ENCODE data around the gene ADAM19.

ADAM19 gene

DNA sequence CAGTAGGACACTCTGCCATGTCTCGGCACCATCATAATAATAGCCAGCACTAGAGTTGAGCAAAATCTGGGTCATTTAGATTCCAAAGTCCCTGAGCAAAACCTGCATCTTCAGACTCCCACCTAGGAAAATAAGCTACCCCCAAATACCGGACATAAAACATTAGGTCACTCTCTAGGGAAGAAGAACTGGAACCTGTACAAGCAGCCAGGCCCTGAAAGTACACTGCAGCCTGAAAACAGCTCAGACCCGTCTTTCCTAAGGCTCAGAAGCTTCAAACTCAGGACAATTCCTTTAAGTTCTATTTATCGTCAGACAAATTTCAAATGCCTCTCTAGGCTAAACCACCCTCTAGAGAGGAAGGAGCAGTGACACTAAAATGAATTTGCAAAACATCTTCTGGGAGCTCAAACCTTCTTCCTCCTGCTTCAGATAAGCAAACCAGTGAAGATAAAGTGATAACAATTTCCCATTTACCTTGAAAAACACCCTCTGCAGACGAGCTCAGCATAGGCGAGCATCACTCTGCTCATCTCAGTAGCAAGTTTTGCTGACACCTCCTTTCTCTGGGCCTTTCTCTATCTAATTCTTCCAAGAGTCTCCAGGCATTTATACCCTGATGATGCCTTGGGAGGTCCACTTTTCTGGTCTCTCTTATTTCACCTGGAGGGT lies 34.0 kb downstream of the ADAM19 start:
- no peak for DNase-seq

- no peak for DNase-seq
These were observed 34.7 kb downstream of the ADAM19 start for GRCh38 chr5:157540707-157541446.

DNA sequence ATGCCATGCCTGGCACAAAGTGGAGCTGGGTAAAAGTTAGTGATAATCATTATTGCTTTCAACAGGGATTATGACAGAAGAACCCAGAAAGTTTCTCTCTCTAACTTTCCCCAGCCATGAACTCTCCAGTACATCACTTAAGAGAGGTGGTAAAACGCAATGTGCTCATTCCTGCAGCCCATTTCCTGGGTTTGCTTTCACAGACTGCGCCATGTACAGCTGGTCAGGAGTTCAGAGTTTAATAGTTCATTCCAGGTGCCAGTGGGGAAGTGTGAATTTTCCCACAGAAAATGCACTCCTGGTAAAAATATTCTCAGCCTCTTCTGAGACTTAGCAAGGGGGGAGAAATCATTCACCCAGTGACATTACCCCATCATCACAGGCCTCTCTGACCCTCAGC lies 35.5 kb downstream of the ADAM19 start:
- no peak for DNase-seq

DNA sequence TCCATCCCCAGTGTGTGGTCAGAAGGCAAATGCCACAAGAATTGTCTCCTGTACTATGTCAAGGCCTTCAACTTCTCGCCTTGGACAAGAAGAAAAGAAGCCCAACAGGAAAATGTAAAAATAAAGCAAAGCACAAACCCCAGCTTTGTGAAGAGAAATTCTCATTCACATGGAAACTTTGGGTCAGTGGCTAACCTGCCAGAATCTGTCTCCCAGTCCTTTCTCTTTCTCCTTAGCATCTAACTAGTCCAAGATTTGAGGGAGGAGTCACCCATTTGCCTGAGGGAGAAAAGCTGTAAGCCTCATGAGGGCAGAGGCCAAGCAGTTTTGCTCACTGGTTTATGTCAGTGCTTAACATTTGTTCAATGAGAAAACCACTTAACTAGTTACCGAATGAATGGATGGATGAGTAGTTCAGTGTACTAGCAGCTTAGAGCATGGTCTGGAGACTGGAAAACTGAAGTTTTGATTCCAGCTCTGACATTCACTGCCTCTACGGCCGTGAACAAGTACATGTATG lies 36.0 kb downstream of the ADAM19 start:
- no peak for DNase-seq

DNA sequence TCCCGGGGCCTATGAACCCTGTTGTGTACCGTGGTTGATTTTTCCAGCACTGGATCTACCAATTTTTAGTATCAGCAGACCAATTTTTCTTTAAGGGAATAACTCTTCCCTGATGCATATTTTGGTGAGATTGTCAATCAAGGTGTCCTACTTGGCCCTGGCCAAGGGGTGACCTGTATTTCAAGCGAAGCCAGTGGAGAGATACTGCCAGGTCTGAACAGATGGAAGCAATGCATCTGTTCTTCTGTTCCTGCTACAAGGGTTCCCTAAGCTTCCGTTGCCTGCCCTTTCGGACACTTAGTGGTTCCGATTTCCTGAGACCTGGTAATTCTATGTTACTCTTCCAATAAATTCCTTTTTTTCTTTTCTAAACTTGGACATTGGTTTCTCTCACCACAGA lies 37.3 kb downstream of the ADAM19 start:
- no peak for DNase-seq

GRCh38 chr5:157535042-157535865 lies 40.3 kb downstream of the ADAM19 start:
- no peak for DNase-seq

- DNase-seq = no peak
These were observed 42.5 kb downstream of the ADAM19 start for GRCh38 chr5:157533011-157533481.

- DNase-seq = no peak
These were observed 43.6 kb downstream of the ADAM19 start for GRCh38 chr5:157532022-157532421.

- DNase-seq = no peak
These were observed 45.2 kb downstream of the ADAM19 start for GRCh38 chr5:157530226-157530972.

DNA sequence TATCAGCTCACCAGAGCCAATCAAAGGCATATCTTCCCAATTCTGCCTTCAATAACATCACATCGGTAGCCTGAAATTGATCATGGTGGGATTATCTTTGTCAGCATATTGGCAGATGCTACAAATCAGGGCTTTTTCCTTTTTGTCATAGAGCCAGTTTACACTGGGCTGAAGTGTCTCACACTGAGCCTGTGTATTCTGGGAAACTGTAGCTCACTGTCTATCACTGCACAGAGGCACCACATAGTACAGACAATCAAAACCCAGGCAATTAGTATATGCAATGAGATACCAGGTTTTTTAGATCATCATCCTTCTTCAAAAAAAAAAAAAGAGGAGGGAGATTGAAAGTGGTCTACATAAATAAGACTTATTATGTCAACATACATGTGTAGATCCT lies 46.6 kb downstream of the ADAM19 start:
- no peak for DNase-seq

DNA sequence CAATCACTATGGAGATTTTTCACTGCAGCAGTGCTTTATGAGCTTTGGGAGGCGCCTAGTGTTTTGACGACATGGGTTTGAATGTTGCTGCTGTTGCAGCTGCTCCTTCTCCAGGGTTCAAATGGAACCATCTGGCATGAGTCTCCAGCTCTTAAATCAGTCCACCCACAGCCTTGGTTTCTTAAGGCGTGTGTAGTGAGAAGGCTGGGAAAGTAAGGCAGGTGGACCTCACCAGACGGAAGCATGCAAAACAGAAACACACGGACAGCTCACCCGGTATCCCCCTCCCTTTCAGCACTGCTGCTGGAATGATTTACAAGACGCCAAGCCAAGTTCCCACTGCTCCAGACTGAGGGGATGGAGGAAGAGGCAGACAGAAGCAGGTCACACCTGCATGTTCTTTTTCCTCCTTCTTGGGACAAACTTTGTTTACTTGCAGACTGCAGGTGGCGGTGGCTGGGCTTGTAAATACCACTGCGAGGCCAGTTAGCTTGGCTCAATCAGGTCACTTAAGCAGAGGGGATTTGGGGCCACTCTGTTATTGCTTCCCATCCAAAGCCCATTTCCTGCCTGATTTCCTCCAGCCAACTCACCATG lies 47.4 kb downstream of the ADAM19 start:
- no peak for DNase-seq

- DNase-seq = no peak
These were observed 50.7 kb downstream of the ADAM19 start for GRCh38 chr5:157524887-157525286.

- DNase-seq = no peak
These were observed 51.6 kb downstream of the ADAM19 start for GRCh38 chr5:157523976-157524375.

GRCh38 chr5:157521704-157522029 lies 53.9 kb downstream of the ADAM19 start:
- DNase-seq = no peak

- DNase-seq = no peak
These were observed 54.5 kb downstream of the ADAM19 start for GRCh38 chr5:157520911-157521703.

GRCh38 chr5:157519579-157520253 lies 55.9 kb downstream of the ADAM19 start:
- DNase-seq = no peak

GRCh38 chr5:157518963-157519362 lies 56.6 kb downstream of the ADAM19 start:
- no peak for DNase-seq

DNA sequence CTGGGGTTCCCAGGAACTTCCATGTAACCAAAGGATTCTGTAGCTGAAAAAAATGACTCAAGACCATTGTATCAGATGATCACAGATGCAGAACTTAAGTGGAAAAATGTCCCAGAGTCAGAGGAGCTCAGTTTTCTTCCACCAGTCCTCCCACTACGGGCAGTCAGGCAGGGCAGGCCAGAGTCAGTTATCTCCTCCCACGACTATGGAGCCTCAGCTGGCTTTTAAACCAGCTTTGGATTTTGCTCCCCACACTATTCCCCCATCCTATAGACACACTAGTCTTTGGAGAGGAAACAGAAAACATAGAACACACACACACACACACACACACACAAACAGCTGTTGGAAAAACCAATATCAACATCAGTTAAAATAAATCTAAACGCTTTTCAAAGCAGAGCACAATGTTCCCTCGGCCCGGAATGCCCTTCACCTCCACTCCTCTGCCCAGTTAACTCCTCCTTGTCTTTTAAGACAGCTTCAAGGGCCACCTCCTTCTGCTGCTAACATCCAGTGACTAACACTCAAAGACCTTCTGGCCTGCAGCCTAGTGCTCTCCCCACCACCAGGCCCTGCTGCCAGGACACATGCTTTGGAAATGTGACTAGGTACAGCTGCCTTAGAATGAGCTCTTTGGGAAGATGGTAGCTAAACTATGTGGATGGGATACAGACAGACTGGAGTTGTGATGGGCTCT lies 58.8 kb downstream of the ADAM19 start:
- DNase-seq = no peak

DNA sequence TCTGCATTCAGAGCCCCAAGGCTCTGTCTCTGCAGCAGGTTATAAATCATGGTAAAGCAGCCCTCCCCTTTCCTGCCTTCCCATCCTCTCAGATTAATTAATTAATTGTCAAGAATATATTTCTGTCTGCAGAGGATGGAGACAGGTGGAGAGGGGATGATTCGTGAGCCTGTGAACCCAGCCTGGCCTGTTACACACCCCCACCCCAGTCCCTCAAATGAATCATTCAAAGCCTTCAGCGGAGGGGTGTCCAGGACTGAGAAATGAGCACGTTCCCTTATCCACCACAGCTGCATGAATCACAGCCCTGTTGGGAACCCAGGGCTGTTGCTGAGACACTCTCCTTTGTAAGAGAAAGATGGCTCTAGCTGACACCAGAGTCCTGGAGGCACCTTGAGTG lies 59.6 kb downstream of the ADAM19 start:
- DNase-seq = no peak

DNA sequence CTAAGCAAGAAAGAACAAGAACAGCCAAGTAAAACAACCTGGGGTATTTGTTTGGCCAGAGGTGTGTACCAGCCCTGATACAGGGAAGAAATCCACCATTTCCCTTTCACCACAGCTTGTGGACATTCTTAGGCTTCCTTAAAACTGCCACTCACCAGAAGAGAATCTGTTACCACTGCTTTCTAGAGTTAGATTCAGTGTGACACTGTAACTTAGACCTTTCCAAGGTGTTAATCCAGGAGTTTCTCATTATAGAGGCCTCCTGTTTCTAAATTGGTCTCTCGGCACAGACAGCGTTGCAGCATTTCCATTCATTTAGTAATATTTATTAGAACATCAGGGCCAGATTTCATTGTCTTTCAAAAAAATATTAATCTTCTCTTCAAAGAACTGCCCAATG lies 60.6 kb downstream of the ADAM19 start:
- no peak for DNase-seq
